GM12878 (cell line): ENCODE data around the gene HCN1. TPM values are rescaled to one million over a fixed set of nuclear protein-coding genes. Genes with fewer than 3 reads are reported as not detected.

Experiments
- ATAC-seq: fragments of 200-7000 bp; cut with Tn5 transposase; 3 replicates; pipeline ENCODE4 v1.9.1; 2020; ENCODE audit warnings: mild to moderate bottlenecking, moderate library complexity
- BruUV-seq: library from RNA; stranded (reverse); fragments of 400-500 nt; replicated peaks from 2 replicates; lab custom pipeline; 2021; lab: Mats Ljungman, UMichigan
- CTCF ChIA-PET: fragments of 300-600 bp; sonication (Branson Sonifier 250); formaldehyde crosslinking; extraction: SDS; loops from one replicate; lab custom pipeline; 2021; ENCODE audit warnings: inconsistent platforms; lab: Yijun Ruan, JAX
- POLR2A ChIA-PET: fragments of 350-600 bp; formaldehyde crosslinking; extraction: SDS; loops from one replicate; lab custom pipeline; 2021; ENCODE audit warnings: inconsistent platforms; lab: Charles Lee
- RAD21 ChIA-PET: fragments of 300-600 bp; sonication (Branson Sonifier 250); formaldehyde crosslinking; loops from one replicate; lab custom pipeline; 2023; ENCODE audit warnings: antibody characterized with exemption; ENCODE audit not compliant: unreplicated experiment; lab: Charles Lee
- SMC1A ChIA-PET: fragments of 300-600 bp; sonication (Branson Sonifier 250); formaldehyde crosslinking; loops from one replicate; lab custom pipeline; 2023; ENCODE audit not compliant: unreplicated experiment, uncharacterized antibody; lab: Charles Lee
- DNase-seq: peaks from one replicate; pipeline ENCODE4 v3.0.0-alpha.2; 2011; ENCODE audit warnings: low read depth, low spot score
- FAIRE-seq: peaks from 3 replicates; lab custom pipeline; 2011; peaks lifted over from hg19 to GRCh38; lab: Jason Lieb, UNC
- H2AFZ ChIP-seq: 2 replicates; pipeline ENCODE4 v1.6.0; 2011; ENCODE audit warnings: low read depth, low read length, control low read depth; ENCODE audit not compliant: control insufficient read depth
- H3K27ac ChIP-seq: 2 replicates; pipeline ENCODE4 v1.5.1; 2011; ENCODE audit warnings: control low read depth; ENCODE audit not compliant: control insufficient read depth, insufficient read depth
- H3K27me3 ChIP-seq, 2 experiments: replicated peaks in 1 of 2; 2 replicates each; pipeline versions ENCODE4 v1.6.0 to v1.6.1; 2011; ENCODE audit warnings: low read length in 1 of 2; ENCODE audit not compliant: control insufficient read depth in 2 of 2, insufficient read depth in 2 of 2
- H3K36me3 ChIP-seq, 2 experiments: 2 replicates each; pipeline ENCODE4 v1.5.1; 2011; ENCODE audit warnings: low read length in 1 of 2; ENCODE audit not compliant: control insufficient read depth in 2 of 2, insufficient read depth in 2 of 2
- H3K4me1 ChIP-seq: 2 replicates; pipeline ENCODE4 v1.6.1; 2011; ENCODE audit warnings: mild to moderate bottlenecking, low read length, moderate library complexity, mixed read lengths; ENCODE audit not compliant: control insufficient read depth, insufficient read depth
- H3K4me2 ChIP-seq: 2 replicates; pipeline ENCODE4 v1.6.0; 2011; ENCODE audit warnings: control low read depth; ENCODE audit not compliant: control insufficient read depth, insufficient read depth
- H3K4me3 ChIP-seq: fragments of 200-600 bp; sonication (generic); 2 replicates; pipeline ENCODE4 v1.5.1; 2016
- H3K79me2 ChIP-seq: 2 replicates; pipeline ENCODE4 v1.6.0; 2011; ENCODE audit warnings: low read length; ENCODE audit not compliant: control insufficient read depth, insufficient read depth
- H3K9ac ChIP-seq: 2 replicates; pipeline ENCODE4 v1.8.0; 2011; ENCODE audit warnings: low read length, control low read depth, mixed read lengths; ENCODE audit not compliant: control insufficient read depth, insufficient read depth
- H3K9me3 ChIP-seq: replicated peaks from 3 replicates; pipeline ENCODE4 v1.5.1; 2011; ENCODE audit warnings: mild to moderate bottlenecking, low read length; ENCODE audit not compliant: control insufficient read depth, insufficient read depth
- H4K20me1 ChIP-seq: 2 replicates; pipeline ENCODE4 v1.6.0; 2011; ENCODE audit not compliant: control insufficient read depth, insufficient read depth
- BMI1 ChIP-seq: fragments of 450-650 bp; IDR thresholded peaks from 2 replicates; pipeline ENCODE4 v1.6.1; 2016; ENCODE audit warnings: mild to moderate bottlenecking, moderate library complexity, borderline replicate concordance
- KAT2A ChIP-seq: conservative IDR thresholded peaks from 2 replicates; pipeline ENCODE4 v1.6.1; 2011; ENCODE audit warnings: low read depth, low read length; ENCODE audit not compliant: control insufficient read depth
- MTA2 ChIP-seq: fragments of 450-650 bp; IDR thresholded peaks from 2 replicates; pipeline ENCODE4 v1.6.1; 2016; ENCODE audit warnings: low read depth, mild to moderate bottlenecking, moderate library complexity
- NFXL1 ChIP-seq: fragments of 450-650 bp; IDR thresholded peaks from 2 replicates; pipeline ENCODE4 v1.6.1; 2017; ENCODE audit warnings: antibody characterized with exemption, mild to moderate bottlenecking, borderline replicate concordance
- NFYA ChIP-seq: IDR thresholded peaks from 2 replicates; pipeline ENCODE4 v1.6.1; 2011; ENCODE audit warnings: low read depth, mild to moderate bottlenecking, low read length, improper control_type of control experiment, borderline replicate concordance
- NR2C1 ChIP-seq: fragments of 450-650 bp; IDR thresholded peaks from 2 replicates; pipeline ENCODE4 v1.6.1; 2017; ENCODE audit warnings: antibody characterized with exemption, mild to moderate bottlenecking, moderate library complexity
- RFX5 ChIP-seq: IDR thresholded peaks from 2 replicates; pipeline ENCODE4 v1.6.1; 2011; ENCODE audit warnings: low read depth, low read length, improper control_type of control experiment
- SRF ChIP-seq, 2 experiments: IDR thresholded peaks; 2 replicates each; pipeline ENCODE4 v1.6.1; 2011; ENCODE audit warnings: low read depth in 2 of 2, low read length in 2 of 2, mild to moderate bottlenecking in 1 of 2, moderate library complexity in 1 of 2
- SUPT20H ChIP-seq: IDR thresholded peaks from 2 replicates; pipeline ENCODE4 v1.6.1; 2011; ENCODE audit warnings: low read depth, mild to moderate bottlenecking, low read length, moderate library complexity, borderline replicate concordance; ENCODE audit not compliant: control insufficient read depth
- YY1 ChIP-seq: IDR thresholded peaks from 2 replicates; pipeline ENCODE4 v1.6.1; 2011; ENCODE audit warnings: low read depth, mild to moderate bottlenecking, low read length
- ZNF207 ChIP-seq: fragments of 450-650 bp; IDR thresholded peaks from 2 replicates; pipeline ENCODE4 v1.6.1; 2014; ENCODE audit warnings: antibody characterized with exemption, mild to moderate bottlenecking, borderline replicate concordance
- WGBS: methylation state at CpG from one replicate; pipeline ENCODE4 v1.1.6; 2016; ENCODE audit warnings: low lambda C conversion rate; ENCODE audit not compliant: insufficient replicate concordance, insufficient coverage; ENCODE audit errors: missing lambda C conversion rate; 5-methylcytosine and 5-hydroxymethylcytosine counted together
- in situ Hi-C: fragments of 300-500 bp; cut with MboI; formaldehyde crosslinking; loops from 9 replicates; pipeline ENCODE4 v1.14.3; 2018; ENCODE audit warnings: mixed read lengths
- intact Hi-C: fragments of 100-400 bp; cut with micrococcal nuclease; formaldehyde crosslinking; loops from one replicate; pipeline ENCODE4 v1.14.2; 2022; ENCODE audit not compliant: unreplicated experiment
- polyA plus RNA-seq, 11 experiments: library from polyadenylated mRNA; depleted of rRNA in 4 of 11; unstranded in 6 of 11; stranded (reverse) in 5 of 11; fragments of >200 nt; fragmentation: Nextera tagmentation in 4 of 11; fragmentation: Illumina TruSeq in 1 of 11; extraction: Ambion mirVana in 4 of 11; extraction: Trizol in 1 of 11; gene quantifications; 1 replicate in 1 of 11; 2 replicates in 10 of 11; pipeline versions ENCODE4 v1.2.1 to v1.2.3, GENCODE V29; 2011 to 2016; ENCODE audit warnings: inconsistent platforms in 2 of 11, missing spikeins in 2 of 11, low read depth in 1 of 11
- total RNA-seq, 4 experiments: library from RNA; depleted of rRNA in 3 of 4; stranded (reverse); fragments of >200 nt in 3 of 4; fragmentation: Illumina TruSeq in 1 of 4; extraction: Trizol in 1 of 4; gene quantifications; 2 replicates each; pipeline versions ENCODE4 v1.2.1 to v1.2.3, GENCODE V29; 2013 to 2021
- TF ChIP-seq, protein P1 (sequence below): fragments of 450-650 bp; IDR thresholded peaks from 2 replicates; pipeline ENCODE4 v1.6.1; 2017; ENCODE audit warnings: borderline replicate concordance
- TF ChIP-seq, protein P2 (sequence below), 3 experiments: IDR thresholded peaks in 2 of 3; conservative IDR thresholded peaks in 1 of 3; 2 replicates each; pipeline ENCODE4 v1.5.1; 2011; ENCODE audit warnings: low read depth in 3 of 3, low read length in 3 of 3, mild to moderate bottlenecking in 3 of 3, control low read depth in 2 of 3, moderate library complexity in 2 of 3, inconsistent platforms in 1 of 3, mixed read lengths in 1 of 3; ENCODE audit not compliant: control insufficient read depth in 2 of 3, insufficient read depth in 1 of 3; ENCODE audit errors: extremely low read depth in 1 of 3
- TF ChIP-seq, protein P3 (sequence below): fragments of 450-650 bp; conservative IDR thresholded peaks from 2 replicates; pipeline ENCODE4 v1.6.1; 2017; ENCODE audit warnings: mild to moderate bottlenecking, moderate library complexity

The HCN1 gene
- total and polyA plus RNA-seq, 10 of the 15 experiments (the other 5 are each of a cell fraction or from before 2014, with no cell fraction given), result not detected

DNA sequence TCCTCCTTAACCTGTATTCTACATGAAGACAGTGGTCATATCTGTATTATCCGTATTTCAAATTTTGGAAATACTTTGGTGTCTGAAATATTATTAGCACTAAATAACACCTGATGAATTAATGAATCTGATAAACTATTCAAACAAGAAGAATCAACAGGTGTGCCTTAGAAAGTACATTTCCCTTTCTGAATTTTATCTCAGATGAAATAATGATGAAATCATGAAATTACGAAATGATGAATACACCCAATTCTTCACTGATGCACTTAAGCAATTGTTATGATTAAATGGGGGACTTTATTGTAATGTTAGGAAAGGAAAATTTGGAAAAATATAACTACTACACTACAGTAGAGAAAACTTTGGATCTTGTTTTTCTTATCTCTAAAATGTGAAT is 313.6 kb downstream of the HCN1 start:
- Histone ChIP-seq H4K20me1 (no peaks in the 10 kb centered on the region), H3K27me3 (no peaks in the 10 kb centered on the region), H3K79me2 (no peaks in the 10 kb centered on the region), H3K36me3 (no peaks in the 10 kb centered on the region), H3K27ac (no peak overlapping the region), H2AFZ (no peak overlapping the region), H3K4me3 (no peak overlapping the region), H3K9me3 (no peaks in the 10 kb centered on the region), H3K4me2 (no peak overlapping the region), H3K9ac (no peak overlapping the region), H3K4me1 (no peaks in the 10 kb centered on the region)
- ChIA-PET SMC1A (no interaction called here), CTCF (no interaction called here), POLR2A (no interaction called here), RAD21 (no interaction called here)
- TF ChIP-seq RFX5, result no peak
- no peak for TF ChIP-seq NR2C1
- TF ChIP-seq BMI1, result no peak
- no peak for TF ChIP-seq SRF (IDR thresholded peaks at IDR 0.05; ENCODE audit: low read depth in 2 of 2, low read length in 2 of 2)
- TF ChIP-seq ZNF207, result no peak
- TF ChIP-seq KAT2A, result no peak
- no peak for TF ChIP-seq YY1
- in situ Hi-C loops (no loop called here), intact Hi-C loops (no loop called here)
- no TSS peak for BruUV-seq
- 28% methylated on average over 2 of the region's 2 CpGs for WGBS
- ATAC-seq (no peak), FAIRE-seq (no peak), DNase-seq (no peak)

DNA sequence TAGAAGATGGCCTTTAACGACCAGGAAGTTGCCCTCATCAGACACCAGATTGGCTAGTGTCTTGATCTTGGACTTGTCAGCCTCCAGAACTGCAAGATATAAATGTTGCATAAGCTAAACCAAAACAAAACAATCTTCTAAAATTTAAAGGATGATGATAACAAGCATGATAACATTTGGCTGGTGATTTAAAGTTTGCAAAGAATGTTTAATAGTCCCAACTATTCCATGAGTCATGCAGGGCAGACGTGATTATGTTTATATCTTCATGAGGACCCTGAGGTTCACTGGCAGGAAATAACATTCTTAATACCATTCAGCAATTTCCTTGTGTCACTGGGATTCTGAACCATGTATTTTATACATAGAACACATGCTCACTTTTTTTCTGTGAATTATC is 319.8 kb downstream of the HCN1 start:
- no peaks in the 10 kb centered on the region for H3K4me1 ChIP-seq
- H3K27ac ChIP-seq, result no peak overlapping the region
- H3K4me3 ChIP-seq, result no peak overlapping the region
- ChIA-PET RAD21 (no interaction called here), CTCF (no interaction called here), SMC1A (no interaction called here), POLR2A (no interaction called here)
- H3K9me3 ChIP-seq, result no peaks in the 10 kb centered on the region
- H3K4me2 ChIP-seq, result no peak overlapping the region
- no peaks in the 10 kb centered on the region for H3K27me3 ChIP-seq
- intact Hi-C loops (no loop called here), in situ Hi-C loops (no loop called here)
- H2AFZ ChIP-seq, result no peak overlapping the region
- WGBS, result 21% methylated on average over 2 of the region's 2 CpGs
- no peaks in the 10 kb centered on the region for H3K36me3 ChIP-seq
- no peaks in the 10 kb centered on the region for H3K79me2 ChIP-seq
- no peak overlapping the region for H3K9ac ChIP-seq
- ATAC-seq (no peak), FAIRE-seq (no peak), DNase-seq (no peak)
- H4K20me1 ChIP-seq, result no peaks in the 10 kb centered on the region
- no TSS peak for BruUV-seq
- no peak for TF ChIP-seq MTA2
- no peak for TF ChIP-seq NFXL1
- TF ChIP-seq NFYA, result no peak
- TF ChIP-seq, protein P1, sequence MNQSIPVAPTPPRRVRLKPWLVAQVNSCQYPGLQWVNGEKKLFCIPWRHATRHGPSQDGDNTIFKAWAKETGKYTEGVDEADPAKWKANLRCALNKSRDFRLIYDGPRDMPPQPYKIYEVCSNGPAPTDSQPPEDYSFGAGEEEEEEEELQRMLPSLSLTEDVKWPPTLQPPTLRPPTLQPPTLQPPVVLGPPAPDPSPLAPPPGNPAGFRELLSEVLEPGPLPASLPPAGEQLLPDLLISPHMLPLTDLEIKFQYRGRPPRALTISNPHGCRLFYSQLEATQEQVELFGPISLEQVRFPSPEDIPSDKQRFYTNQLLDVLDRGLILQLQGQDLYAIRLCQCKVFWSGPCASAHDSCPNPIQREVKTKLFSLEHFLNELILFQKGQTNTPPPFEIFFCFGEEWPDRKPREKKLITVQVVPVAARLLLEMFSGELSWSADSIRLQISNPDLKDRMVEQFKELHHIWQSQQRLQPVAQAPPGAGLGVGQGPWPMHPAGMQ, result no peak
- TF ChIP-seq, protein P2, sequence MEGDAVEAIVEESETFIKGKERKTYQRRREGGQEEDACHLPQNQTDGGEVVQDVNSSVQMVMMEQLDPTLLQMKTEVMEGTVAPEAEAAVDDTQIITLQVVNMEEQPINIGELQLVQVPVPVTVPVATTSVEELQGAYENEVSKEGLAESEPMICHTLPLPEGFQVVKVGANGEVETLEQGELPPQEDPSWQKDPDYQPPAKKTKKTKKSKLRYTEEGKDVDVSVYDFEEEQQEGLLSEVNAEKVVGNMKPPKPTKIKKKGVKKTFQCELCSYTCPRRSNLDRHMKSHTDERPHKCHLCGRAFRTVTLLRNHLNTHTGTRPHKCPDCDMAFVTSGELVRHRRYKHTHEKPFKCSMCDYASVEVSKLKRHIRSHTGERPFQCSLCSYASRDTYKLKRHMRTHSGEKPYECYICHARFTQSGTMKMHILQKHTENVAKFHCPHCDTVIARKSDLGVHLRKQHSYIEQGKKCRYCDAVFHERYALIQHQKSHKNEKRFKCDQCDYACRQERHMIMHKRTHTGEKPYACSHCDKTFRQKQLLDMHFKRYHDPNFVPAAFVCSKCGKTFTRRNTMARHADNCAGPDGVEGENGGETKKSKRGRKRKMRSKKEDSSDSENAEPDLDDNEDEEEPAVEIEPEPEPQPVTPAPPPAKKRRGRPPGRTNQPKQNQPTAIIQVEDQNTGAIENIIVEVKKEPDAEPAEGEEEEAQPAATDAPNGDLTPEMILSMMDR (IDR thresholded peaks at IDR 0.05 in 2 of 3, conservative IDR thresholded peaks at IDR 0.05 in 1 of 3; ENCODE audit: control insufficient read depth in 2 of 3, extremely low read depth in 1 of 3, insufficient read depth in 1 of 3, low read depth in 3 of 3, low read length in 3 of 3), result no peak
- TF ChIP-seq, protein P3, sequence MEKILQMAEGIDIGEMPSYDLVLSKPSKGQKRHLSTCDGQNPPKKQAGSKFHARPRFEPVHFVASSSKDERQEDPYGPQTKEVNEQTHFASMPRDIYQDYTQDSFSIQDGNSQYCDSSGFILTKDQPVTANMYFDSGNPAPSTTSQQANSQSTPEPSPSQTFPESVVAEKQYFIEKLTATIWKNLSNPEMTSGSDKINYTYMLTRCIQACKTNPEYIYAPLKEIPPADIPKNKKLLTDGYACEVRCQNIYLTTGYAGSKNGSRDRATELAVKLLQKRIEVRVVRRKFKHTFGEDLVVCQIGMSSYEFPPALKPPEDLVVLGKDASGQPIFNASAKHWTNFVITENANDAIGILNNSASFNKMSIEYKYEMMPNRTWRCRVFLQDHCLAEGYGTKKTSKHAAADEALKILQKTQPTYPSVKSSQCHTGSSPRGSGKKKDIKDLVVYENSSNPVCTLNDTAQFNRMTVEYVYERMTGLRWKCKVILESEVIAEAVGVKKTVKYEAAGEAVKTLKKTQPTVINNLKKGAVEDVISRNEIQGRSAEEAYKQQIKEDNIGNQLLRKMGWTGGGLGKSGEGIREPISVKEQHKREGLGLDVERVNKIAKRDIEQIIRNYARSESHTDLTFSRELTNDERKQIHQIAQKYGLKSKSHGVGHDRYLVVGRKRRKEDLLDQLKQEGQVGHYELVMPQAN, result no peak
- TF ChIP-seq SUPT20H, result no peak
